Left ventricle myocardium inferior (tissue), 1 donor: ENCODE data around the gene CD53. TPM values are rescaled to one million over a fixed set of nuclear protein-coding genes. Genes with fewer than 3 reads are reported as not detected.

Source experiments
- DNase-seq: peaks from one replicate; pipeline ENCODE4 v3.0.0-alpha.2; 2020
- H3K27ac ChIP-seq: fragments of 200-600 bp; replicated peaks from 2 replicates; pipeline ENCODE4 v1.8.0; 2021
- H3K27me3 ChIP-seq: fragments of 200-600 bp; 2 replicates; pipeline ENCODE4 v1.8.0; 2021; ENCODE audit warnings: low read depth
- H3K36me3 ChIP-seq: fragments of 200-600 bp; 2 replicates; pipeline ENCODE4 v1.8.0; 2021
- H3K4me1 ChIP-seq: fragments of 200-600 bp; 2 replicates; pipeline ENCODE4 v1.8.0; 2021
- H3K4me3 ChIP-seq: fragments of 200-600 bp; 2 replicates; pipeline ENCODE4 v1.8.0; 2021; ENCODE audit warnings: mild to moderate bottlenecking, moderate library complexity
- H3K9me3 ChIP-seq: fragments of 200-600 bp; replicated peaks from 2 replicates; pipeline ENCODE4 v1.8.0; 2021
- intact Hi-C: fragments of 100-400 bp; cut with micrococcal nuclease; formaldehyde crosslinking; loops from one replicate; pipeline ENCODE4 v1.11.0; 2022
- total RNA-seq: library from RNA; stranded (reverse); fragmentation: NEBNext Ultra II Directional; extraction: Animal tissue kit (Norgen Biotek cat#: 25700); gene quantifications from one replicate; pipeline ENCODE4 v1.2.1, GENCODE V29; 2021
- TF ChIP-seq, protein P1 (sequence below): fragments of 200-600 bp; IDR thresholded peaks from 2 replicates; pipeline ENCODE4 v1.8.0; 2021; ENCODE audit warnings: antibody characterized with exemption, mild to moderate bottlenecking, borderline replicate concordance
- donor health status: DM: no; HTN: yes; CAD: no; lungs with severe emphysema.

The CD53 gene
- total RNA-seq, 1 donor from 2014 or later: 7.5 TPM

DNA sequence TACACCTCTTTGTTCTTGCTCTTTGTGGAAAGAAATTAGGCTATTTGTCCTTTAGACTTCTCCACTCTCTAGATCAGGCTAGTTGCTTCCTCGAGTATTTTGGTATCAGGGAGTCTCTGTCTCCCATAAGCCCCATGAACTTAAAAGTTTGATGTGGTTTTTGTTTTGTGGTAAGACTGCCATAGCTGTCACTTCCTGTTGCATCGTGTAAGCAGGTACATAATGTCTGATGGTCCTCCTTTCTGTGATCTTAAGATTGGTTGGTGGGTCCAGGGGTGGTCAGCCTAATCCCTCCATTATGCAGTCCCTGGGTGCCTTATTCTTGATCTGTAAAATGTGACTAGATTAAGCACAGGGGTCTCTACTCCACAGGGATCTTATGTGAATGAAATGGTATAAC lies 23.1 kb downstream of the CD53 start:
- Histone ChIP-seq H3K9me3 (no peaks in the 10 kb centered on the region), H3K27ac (no peak overlapping the region), H3K4me3 (no peak overlapping the region), H3K27me3 (peaks cover 21% of the 10 kb centered on the region), H3K4me1 (no peaks in the 10 kb centered on the region), H3K36me3 (no peaks in the 10 kb centered on the region)
- intact Hi-C loops: no loop called here
- TF ChIP-seq, protein P1, sequence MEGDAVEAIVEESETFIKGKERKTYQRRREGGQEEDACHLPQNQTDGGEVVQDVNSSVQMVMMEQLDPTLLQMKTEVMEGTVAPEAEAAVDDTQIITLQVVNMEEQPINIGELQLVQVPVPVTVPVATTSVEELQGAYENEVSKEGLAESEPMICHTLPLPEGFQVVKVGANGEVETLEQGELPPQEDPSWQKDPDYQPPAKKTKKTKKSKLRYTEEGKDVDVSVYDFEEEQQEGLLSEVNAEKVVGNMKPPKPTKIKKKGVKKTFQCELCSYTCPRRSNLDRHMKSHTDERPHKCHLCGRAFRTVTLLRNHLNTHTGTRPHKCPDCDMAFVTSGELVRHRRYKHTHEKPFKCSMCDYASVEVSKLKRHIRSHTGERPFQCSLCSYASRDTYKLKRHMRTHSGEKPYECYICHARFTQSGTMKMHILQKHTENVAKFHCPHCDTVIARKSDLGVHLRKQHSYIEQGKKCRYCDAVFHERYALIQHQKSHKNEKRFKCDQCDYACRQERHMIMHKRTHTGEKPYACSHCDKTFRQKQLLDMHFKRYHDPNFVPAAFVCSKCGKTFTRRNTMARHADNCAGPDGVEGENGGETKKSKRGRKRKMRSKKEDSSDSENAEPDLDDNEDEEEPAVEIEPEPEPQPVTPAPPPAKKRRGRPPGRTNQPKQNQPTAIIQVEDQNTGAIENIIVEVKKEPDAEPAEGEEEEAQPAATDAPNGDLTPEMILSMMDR: no peak
- DNase-seq: no peak

- no peak overlapping the region for H3K4me3 ChIP-seq
- H3K27ac ChIP-seq: no peak overlapping the region
- TF ChIP-seq, protein P1: no peak
- H3K4me1 ChIP-seq: no peaks in the 10 kb centered on the region
- intact Hi-C loops: no loop called here
- no peaks in the 10 kb centered on the region for H3K9me3 ChIP-seq
- DNase-seq: no peak
- H3K27me3 ChIP-seq: peaks cover 7% of the 10 kb centered on the region
- H3K36me3 ChIP-seq: no peaks in the 10 kb centered on the region
These were observed 24.7 kb downstream of the CD53 start for GRCh38 chr1:110897681-110898080.

DNA sequence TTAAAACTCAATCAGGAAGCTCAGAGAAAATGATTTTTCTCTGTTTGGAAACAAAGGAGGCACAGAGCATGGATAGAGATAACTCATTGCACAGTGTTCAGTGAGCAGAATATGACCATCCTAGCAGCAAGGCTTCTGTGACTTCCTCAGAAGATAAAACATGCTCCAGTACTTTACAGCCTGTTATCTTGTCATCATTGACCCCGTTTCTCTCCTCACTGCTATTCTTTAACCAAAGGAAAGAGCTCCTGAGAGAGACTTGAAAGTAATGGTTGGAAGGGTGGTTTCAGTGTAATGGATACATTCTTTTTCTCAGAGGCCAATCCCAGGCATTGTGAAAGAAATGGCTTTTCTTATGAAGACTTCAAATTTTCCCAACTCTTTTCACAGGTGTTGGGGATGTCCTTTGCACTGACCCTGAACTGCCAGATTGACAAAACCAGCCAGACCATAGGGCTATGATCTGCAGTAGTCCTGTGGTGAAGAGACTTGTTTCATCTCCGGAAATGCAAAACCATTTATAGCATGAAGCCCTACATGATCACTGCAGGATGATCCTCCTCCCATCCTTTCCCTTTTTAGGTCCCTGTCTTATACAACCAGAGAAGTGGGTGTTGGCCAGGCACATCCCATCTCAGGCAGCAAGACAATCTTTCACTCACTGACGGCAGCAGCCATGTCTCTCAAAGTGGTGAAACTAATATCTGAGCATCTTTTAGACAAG lies 25.9 kb downstream of the CD53 start:
- Histone ChIP-seq H3K4me3 (no peak overlapping the region), H3K36me3 (no peaks in the 10 kb centered on the region), H3K4me1 (no peaks in the 10 kb centered on the region), H3K9me3 (no peaks in the 10 kb centered on the region), H3K27me3 (peaks cover 5% of the 10 kb centered on the region), H3K27ac (no peak overlapping the region)
- intact Hi-C loops: no loop called here
- TF ChIP-seq, protein P1: no peak
- no peak for DNase-seq

DNA sequence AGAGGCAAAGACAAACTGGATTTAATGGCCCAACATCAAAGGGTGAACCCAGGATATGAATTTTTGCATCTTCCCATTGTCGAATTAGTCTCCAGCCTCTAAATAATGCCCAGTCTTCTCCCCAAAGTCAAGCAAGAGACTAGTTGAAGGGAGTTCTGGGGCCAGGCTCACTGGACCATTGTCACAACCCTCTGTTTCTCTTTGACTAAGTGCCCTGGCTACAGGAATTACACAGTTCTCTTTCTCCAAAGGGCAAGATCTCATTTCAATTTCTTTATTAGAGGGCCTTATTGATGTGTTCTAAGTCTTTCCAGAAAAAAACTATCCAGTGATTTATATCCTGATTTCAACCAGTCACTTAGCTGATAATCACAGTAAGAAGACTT lies 26.5 kb downstream of the CD53 start:
- H3K36me3 ChIP-seq: no peaks in the 10 kb centered on the region
- H3K27ac ChIP-seq: no peak overlapping the region
- intact Hi-C loops: no loop called here
- peaks cover 5% of the 10 kb centered on the region for H3K27me3 ChIP-seq
- TF ChIP-seq, protein P1: no peak
- H3K4me3 ChIP-seq: no peak overlapping the region
- no peaks in the 10 kb centered on the region for H3K9me3 ChIP-seq
- no peaks in the 10 kb centered on the region for H3K4me1 ChIP-seq
- no peak for DNase-seq

- TF ChIP-seq, protein P1: no peak
- intact Hi-C loops: no loop called here
- no peaks in the 10 kb centered on the region for H3K36me3 ChIP-seq
- H3K9me3 ChIP-seq: no peaks in the 10 kb centered on the region
- no peak overlapping the region for H3K27ac ChIP-seq
- H3K4me3 ChIP-seq: no peak overlapping the region
- H3K27me3 ChIP-seq: peaks cover 5% of the 10 kb centered on the region
- no peak for DNase-seq
- H3K4me1 ChIP-seq: no peaks in the 10 kb centered on the region
These were observed 30.0 kb downstream of the CD53 start for GRCh38 chr1:110902820-110903463.
